Measurements from ENCODE around the gene RAB1B.

- TF ChIP-seq POLR2A (IDR thresholded peaks at IDR 0.05; ENCODE audit: low read depth, low read length) (no peak), TAF1 (IDR thresholded peaks at IDR 0.05; ENCODE audit: borderline replicate concordance, low read depth, low read length) (no peak), POLR2AphosphoS5 (IDR thresholded peaks at IDR 0.05; ENCODE audit: low read depth, low read length) (no peak)
These were observed 46.4 kb downstream of the RAB1B start for GRCh38 chr11:66314561-66315497.
